ENCODE results near the gene DOCK9. TPM values are rescaled to one million over a fixed set of nuclear protein-coding genes. Genes with fewer than 3 reads are reported as not detected.

DOCK9 gene
- total RNA-seq, 1 experiment from 2014 or later, result 4.5 TPM

- no TSS peak for BruUV-seq (replicated peaks)
- Histone ChIP-seq H3K9me3 (ENCODE audit: low read depth, low read length, poor library complexity, severe bottlenecking) (no peaks in the 10 kb centered on the region), H3K27ac (ENCODE audit: low read depth, low read length, poor library complexity, severe bottlenecking) (no peak overlapping the region), H3K4me3 (ENCODE audit: low read depth, low read length, poor library complexity, severe bottlenecking) (no peak overlapping the region), H3K27me3 (replicated peaks; ENCODE audit: insufficient read depth, low read depth, low read length, poor library complexity) (no peaks in the 10 kb centered on the region), H3K36me3 (ENCODE audit: insufficient read depth, low read length, poor library complexity, severe bottlenecking) (no peaks in the 10 kb centered on the region), H3K4me1 (ENCODE audit: insufficient read depth, low read length, poor library complexity, severe bottlenecking) (no peaks in the 10 kb centered on the region)
- ChIA-PET POLR2A (ENCODE audit: low non-redundant PET) (no interaction called here), CTCF (no interaction called here)
- intact Hi-C loops (cut with micrococcal nuclease; ENCODE audit: unreplicated experiment), result no loop called here
- DNase-seq (ENCODE audit: low spot score), result no peak
- TF ChIP-seq EZH2 (IDR thresholded peaks at IDR 0.05; ENCODE audit: borderline replicate concordance, low read depth, low read length, poor library complexity, severe bottlenecking) (no peak), CTCF (conservative IDR thresholded peaks at IDR 0.05; ENCODE audit: low read depth, low read length) (no peak)
Observed at GRCh38 chr13:98934243-98934642, 43.6 kb downstream of the DOCK9 start.

GRCh38 chr13:98930151-98930591 is 47.7 kb downstream of the DOCK9 start:
- TF ChIP-seq CTCF (conservative IDR thresholded peaks at IDR 0.05; ENCODE audit: low read depth, low read length), result no peak
- no peak for DNase-seq (ENCODE audit: low spot score)
- BruUV-seq (replicated peaks), result no TSS peak
- Histone ChIP-seq H3K27ac (ENCODE audit: low read depth, low read length, poor library complexity, severe bottlenecking) (no peak overlapping the region), H3K27me3 (replicated peaks; ENCODE audit: insufficient read depth, low read depth, low read length, poor library complexity) (no peaks in the 10 kb centered on the region), H3K4me3 (ENCODE audit: low read depth, low read length, poor library complexity, severe bottlenecking) (no peak overlapping the region), H3K36me3 (ENCODE audit: insufficient read depth, low read length, poor library complexity, severe bottlenecking) (no peaks in the 10 kb centered on the region), H3K9me3 (ENCODE audit: low read depth, low read length, poor library complexity, severe bottlenecking) (no peaks in the 10 kb centered on the region), H3K4me1 (ENCODE audit: insufficient read depth, low read length, poor library complexity, severe bottlenecking) (no peaks in the 10 kb centered on the region)
- intact Hi-C loops (cut with micrococcal nuclease; ENCODE audit: unreplicated experiment), result no loop called here
- ChIA-PET CTCF (no interaction called here), POLR2A (ENCODE audit: low non-redundant PET) (no interaction called here)

GRCh38 chr13:98927951-98928927 is 49.6 kb downstream of the DOCK9 start:
- no peak for TF ChIP-seq CTCF (conservative IDR thresholded peaks at IDR 0.05; ENCODE audit: low read depth, low read length)
- no peak for TF ChIP-seq EZH2 (IDR thresholded peaks at IDR 0.05; ENCODE audit: borderline replicate concordance, low read depth, low read length, poor library complexity, severe bottlenecking)
- Histone ChIP-seq H3K4me3 (ENCODE audit: low read depth, low read length, poor library complexity, severe bottlenecking) (no peak overlapping the region), H3K4me1 (ENCODE audit: insufficient read depth, low read length, poor library complexity, severe bottlenecking) (no peaks in the 10 kb centered on the region), H3K36me3 (ENCODE audit: insufficient read depth, low read length, poor library complexity, severe bottlenecking) (no peaks in the 10 kb centered on the region), H3K27me3 (replicated peaks; ENCODE audit: insufficient read depth, low read depth, low read length, poor library complexity) (no peaks in the 10 kb centered on the region), H3K9me3 (ENCODE audit: low read depth, low read length, poor library complexity, severe bottlenecking) (no peaks in the 10 kb centered on the region), H3K27ac (ENCODE audit: low read depth, low read length, poor library complexity, severe bottlenecking) (no peak overlapping the region)
- BruUV-seq (replicated peaks), result no TSS peak
- POLR2A ChIA-PET (ENCODE audit: low non-redundant PET), result no interaction called here
- intact Hi-C loops (cut with micrococcal nuclease; ENCODE audit: unreplicated experiment), result no loop called here
- CTCF ChIA-PET, result no interaction called here
- DNase-seq (ENCODE audit: low spot score), result no peak

Measured in A673 (cell line).